Left ventricle myocardium inferior (tissue), 1 donor: Measurements from ENCODE around the gene ELL2. TPM values are rescaled to one million over a fixed set of nuclear protein-coding genes. Genes with fewer than 3 reads are reported as not detected.

ENCODE experiments used
- DNase-seq: peaks from one replicate; pipeline ENCODE4 v3.0.0-alpha.2; 2020
- H3K27ac ChIP-seq: fragments of 200-600 bp; replicated peaks from 2 replicates; pipeline ENCODE4 v1.8.0; 2021
- H3K27me3 ChIP-seq: fragments of 200-600 bp; 2 replicates; pipeline ENCODE4 v1.8.0; 2021; ENCODE audit warnings: low read depth
- H3K36me3 ChIP-seq: fragments of 200-600 bp; 2 replicates; pipeline ENCODE4 v1.8.0; 2021
- H3K4me1 ChIP-seq: fragments of 200-600 bp; 2 replicates; pipeline ENCODE4 v1.8.0; 2021
- H3K4me3 ChIP-seq: fragments of 200-600 bp; 2 replicates; pipeline ENCODE4 v1.8.0; 2021; ENCODE audit warnings: mild to moderate bottlenecking, moderate library complexity
- H3K9me3 ChIP-seq: fragments of 200-600 bp; replicated peaks from 2 replicates; pipeline ENCODE4 v1.8.0; 2021
- intact Hi-C: fragments of 100-400 bp; cut with micrococcal nuclease; formaldehyde crosslinking; loops from one replicate; pipeline ENCODE4 v1.11.0; 2022
- total RNA-seq: library from RNA; stranded (reverse); fragmentation: NEBNext Ultra II Directional; extraction: Animal tissue kit (Norgen Biotek cat#: 25700); gene quantifications from one replicate; pipeline ENCODE4 v1.2.1, GENCODE V29; 2021
- TF ChIP-seq, protein P1 (sequence below): fragments of 200-600 bp; IDR thresholded peaks from 2 replicates; pipeline ENCODE4 v1.8.0; 2021; ENCODE audit warnings: antibody characterized with exemption, mild to moderate bottlenecking, borderline replicate concordance
- donor health status: DM: no; HTN: yes; CAD: no; lungs with severe emphysema.

Gene ELL2
- total RNA-seq, 1 donor from 2014 or later, result 21.0 TPM

DNA sequence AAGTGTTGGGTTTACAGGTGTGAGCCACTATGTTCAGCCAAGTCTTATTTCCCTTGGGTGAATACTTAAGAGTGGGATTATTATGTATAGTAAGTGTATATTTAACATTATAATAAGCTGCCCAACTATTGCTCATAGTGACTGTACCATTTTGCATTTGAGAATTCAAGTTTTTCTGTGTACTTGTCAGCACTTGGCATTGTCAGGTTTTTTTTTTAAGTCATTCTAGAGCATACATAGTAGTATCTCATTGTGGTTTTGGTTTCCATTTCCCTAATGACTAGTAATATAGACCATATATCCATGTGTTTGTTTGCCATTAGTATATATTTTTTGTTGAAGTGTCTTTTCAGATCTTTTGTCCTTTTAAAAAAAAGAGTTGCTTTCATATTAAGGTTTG is 10.5 kb upstream of the ELL2 start:
- intact Hi-C loops, result no loop called here
- no peak overlapping the region for H3K4me3 ChIP-seq
- no peaks in the 10 kb centered on the region for H3K4me1 ChIP-seq
- H3K27ac ChIP-seq, result no peak overlapping the region
- no peak for DNase-seq
- H3K9me3 ChIP-seq, result peaks cover 11% of the 10 kb centered on the region
- no peaks in the 10 kb centered on the region for H3K27me3 ChIP-seq
- no peaks in the 10 kb centered on the region for H3K36me3 ChIP-seq
- TF ChIP-seq, protein P1, sequence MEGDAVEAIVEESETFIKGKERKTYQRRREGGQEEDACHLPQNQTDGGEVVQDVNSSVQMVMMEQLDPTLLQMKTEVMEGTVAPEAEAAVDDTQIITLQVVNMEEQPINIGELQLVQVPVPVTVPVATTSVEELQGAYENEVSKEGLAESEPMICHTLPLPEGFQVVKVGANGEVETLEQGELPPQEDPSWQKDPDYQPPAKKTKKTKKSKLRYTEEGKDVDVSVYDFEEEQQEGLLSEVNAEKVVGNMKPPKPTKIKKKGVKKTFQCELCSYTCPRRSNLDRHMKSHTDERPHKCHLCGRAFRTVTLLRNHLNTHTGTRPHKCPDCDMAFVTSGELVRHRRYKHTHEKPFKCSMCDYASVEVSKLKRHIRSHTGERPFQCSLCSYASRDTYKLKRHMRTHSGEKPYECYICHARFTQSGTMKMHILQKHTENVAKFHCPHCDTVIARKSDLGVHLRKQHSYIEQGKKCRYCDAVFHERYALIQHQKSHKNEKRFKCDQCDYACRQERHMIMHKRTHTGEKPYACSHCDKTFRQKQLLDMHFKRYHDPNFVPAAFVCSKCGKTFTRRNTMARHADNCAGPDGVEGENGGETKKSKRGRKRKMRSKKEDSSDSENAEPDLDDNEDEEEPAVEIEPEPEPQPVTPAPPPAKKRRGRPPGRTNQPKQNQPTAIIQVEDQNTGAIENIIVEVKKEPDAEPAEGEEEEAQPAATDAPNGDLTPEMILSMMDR, result no peak

DNA sequence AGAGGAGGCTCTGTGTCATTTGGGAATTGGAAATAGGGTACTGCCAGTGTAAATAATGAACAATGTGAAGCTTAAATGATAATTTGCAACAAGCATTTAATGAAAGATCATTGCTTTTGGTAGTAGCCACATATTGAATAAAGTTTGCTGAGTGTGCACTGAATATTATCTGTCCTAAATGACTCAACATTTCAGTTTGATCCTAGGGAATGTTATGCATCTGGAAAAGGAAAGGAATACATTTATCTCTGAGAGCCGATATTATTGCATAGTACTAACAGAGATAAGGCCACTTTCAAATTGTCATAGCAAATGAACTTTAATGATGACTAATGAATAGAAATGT is 8.7 kb upstream of the ELL2 start:
- TF ChIP-seq, protein P1, result no peak
- no peak for DNase-seq
- H3K36me3 ChIP-seq, result no peaks in the 10 kb centered on the region
- no peaks in the 10 kb centered on the region for H3K27me3 ChIP-seq
- peaks cover 11% of the 10 kb centered on the region for H3K9me3 ChIP-seq
- H3K4me1 ChIP-seq, result no peaks in the 10 kb centered on the region
- intact Hi-C loops, result no loop called here
- H3K4me3 ChIP-seq, result no peak overlapping the region
- H3K27ac ChIP-seq, result no peak overlapping the region

DNA sequence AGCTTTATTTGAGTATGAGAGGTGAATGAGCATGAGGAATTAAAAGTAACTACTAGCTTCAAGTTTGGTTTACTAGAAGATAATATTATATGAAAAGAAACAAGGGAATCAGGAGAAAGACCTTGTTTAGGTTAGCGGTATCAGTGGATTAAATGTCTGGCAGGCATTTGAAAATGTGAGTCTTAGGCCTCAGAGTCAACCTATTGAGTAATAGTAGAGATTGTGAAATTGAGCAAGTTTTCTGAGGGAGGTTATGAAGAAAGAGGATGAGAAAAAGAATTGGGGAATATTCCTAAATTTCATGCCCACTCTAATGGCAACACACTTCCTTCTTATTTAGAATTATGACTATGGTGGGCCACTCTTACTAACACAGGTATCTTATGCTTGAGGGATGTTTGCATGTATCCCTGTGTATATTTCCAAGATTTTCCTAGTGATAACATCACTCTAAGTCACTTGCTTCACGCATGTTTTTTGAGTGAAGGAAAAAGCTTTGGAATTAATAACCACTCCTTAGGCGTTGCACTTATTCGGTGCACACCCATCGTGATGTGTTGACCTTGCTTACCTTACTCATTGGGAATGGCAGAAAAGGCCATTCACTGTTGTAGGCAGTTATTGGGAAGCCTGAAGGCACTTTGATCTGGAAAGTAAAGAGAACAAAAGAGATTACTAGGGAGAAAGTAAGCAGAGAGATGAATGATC is 8.2 kb upstream of the ELL2 start:
- intact Hi-C loops, result no loop called here
- no peak for DNase-seq
- no peaks in the 10 kb centered on the region for H3K36me3 ChIP-seq
- H3K4me1 ChIP-seq, result no peaks in the 10 kb centered on the region
- H3K9me3 ChIP-seq, result peaks cover 11% of the 10 kb centered on the region
- H3K27ac ChIP-seq, result no peak overlapping the region
- TF ChIP-seq, protein P1, result no peak
- no peak overlapping the region for H3K4me3 ChIP-seq
- no peaks in the 10 kb centered on the region for H3K27me3 ChIP-seq

DNA sequence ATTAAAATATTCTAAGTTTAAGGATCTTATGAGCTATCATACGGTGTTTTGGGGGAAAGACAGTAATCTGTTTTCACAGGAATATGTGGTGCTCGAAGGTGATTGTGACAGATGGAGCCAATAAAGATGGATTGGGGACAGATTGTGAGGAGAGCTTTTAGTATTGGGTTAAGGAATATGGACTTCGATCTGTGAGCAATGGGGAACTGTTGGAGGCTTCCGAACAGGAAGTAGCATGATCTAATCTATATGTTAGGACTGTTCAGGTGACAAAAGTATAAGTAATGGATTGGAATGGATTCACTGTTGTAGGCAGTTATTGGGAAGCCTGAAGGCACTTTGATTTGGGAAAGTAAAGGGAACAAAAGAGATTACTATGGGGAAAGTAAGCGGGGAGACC is 7.4 kb upstream of the ELL2 start:
- H3K36me3 ChIP-seq, result no peaks in the 10 kb centered on the region
- H3K27ac ChIP-seq, result no peak overlapping the region
- H3K27me3 ChIP-seq, result no peaks in the 10 kb centered on the region
- DNase-seq, result no peak
- TF ChIP-seq, protein P1, result no peak
- intact Hi-C loops, result no loop called here
- H3K9me3 ChIP-seq, result peaks cover 11% of the 10 kb centered on the region
- H3K4me3 ChIP-seq, result no peak overlapping the region
- H3K4me1 ChIP-seq, result no peaks in the 10 kb centered on the region

DNA sequence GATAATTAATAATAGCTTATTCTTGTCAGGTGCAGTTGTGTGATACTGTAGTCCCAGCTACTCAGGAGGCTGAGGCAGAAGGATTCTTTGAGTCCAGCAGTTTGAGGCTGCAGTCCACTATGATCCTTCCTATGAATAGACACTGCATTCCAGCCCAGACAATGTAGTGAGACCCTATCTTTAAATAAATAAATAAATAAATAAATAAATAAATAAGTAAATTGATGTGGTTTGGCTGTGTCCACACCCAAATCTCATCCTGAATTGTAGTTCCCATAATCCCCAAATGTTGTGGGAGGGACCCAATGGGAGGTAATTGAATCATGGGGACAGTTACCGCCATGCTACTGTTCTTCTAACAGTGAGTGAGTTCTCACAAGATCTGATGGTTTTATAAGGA is 5.6 kb upstream of the ELL2 start:
- H3K27me3 ChIP-seq, result no peaks in the 10 kb centered on the region
- DNase-seq, result no peak
- H3K9me3 ChIP-seq, result peaks cover 11% of the 10 kb centered on the region
- no peak overlapping the region for H3K4me3 ChIP-seq
- no peak overlapping the region for H3K27ac ChIP-seq
- intact Hi-C loops, result no loop called here
- H3K4me1 ChIP-seq, result peaks cover 8% of the 10 kb centered on the region
- TF ChIP-seq, protein P1, result no peak
- no peaks in the 10 kb centered on the region for H3K36me3 ChIP-seq

DNA sequence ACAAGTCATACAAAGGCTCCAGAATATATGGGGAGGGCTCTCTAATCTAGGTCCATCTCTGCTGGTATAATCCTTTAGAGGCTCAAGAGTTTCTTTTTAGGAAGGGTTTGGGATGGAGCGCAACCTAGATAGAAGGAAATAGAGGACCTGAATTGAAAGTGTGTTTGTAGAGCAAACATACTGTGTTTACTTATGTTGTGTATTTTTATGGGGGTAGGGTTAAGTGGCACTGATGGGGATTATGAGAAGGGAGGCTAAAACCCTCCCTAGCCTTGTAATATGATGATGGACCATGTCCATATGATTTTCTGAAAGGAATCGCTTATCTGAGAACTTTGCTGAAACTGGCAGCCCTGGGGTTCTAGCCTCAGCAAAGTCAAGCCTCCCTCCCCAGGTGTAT is 4.4 kb upstream of the ELL2 start:
- peaks cover 11% of the 10 kb centered on the region for H3K9me3 ChIP-seq
- TF ChIP-seq, protein P1, result no peak
- H3K4me1 ChIP-seq, result peaks cover 14% of the 10 kb centered on the region
- intact Hi-C loops, result no loop called here
- no peak overlapping the region for H3K27ac ChIP-seq
- H3K36me3 ChIP-seq, result no peaks in the 10 kb centered on the region
- no peak for DNase-seq
- H3K4me3 ChIP-seq, result no peak overlapping the region
- H3K27me3 ChIP-seq, result no peaks in the 10 kb centered on the region
